Measurements from ENCODE around the gene FOXO6.

GRCh38 chr1:41367288-41367642 lies 6.0 kb downstream of the FOXO6 start:
- TF ChIP-seq, protein P1, sequence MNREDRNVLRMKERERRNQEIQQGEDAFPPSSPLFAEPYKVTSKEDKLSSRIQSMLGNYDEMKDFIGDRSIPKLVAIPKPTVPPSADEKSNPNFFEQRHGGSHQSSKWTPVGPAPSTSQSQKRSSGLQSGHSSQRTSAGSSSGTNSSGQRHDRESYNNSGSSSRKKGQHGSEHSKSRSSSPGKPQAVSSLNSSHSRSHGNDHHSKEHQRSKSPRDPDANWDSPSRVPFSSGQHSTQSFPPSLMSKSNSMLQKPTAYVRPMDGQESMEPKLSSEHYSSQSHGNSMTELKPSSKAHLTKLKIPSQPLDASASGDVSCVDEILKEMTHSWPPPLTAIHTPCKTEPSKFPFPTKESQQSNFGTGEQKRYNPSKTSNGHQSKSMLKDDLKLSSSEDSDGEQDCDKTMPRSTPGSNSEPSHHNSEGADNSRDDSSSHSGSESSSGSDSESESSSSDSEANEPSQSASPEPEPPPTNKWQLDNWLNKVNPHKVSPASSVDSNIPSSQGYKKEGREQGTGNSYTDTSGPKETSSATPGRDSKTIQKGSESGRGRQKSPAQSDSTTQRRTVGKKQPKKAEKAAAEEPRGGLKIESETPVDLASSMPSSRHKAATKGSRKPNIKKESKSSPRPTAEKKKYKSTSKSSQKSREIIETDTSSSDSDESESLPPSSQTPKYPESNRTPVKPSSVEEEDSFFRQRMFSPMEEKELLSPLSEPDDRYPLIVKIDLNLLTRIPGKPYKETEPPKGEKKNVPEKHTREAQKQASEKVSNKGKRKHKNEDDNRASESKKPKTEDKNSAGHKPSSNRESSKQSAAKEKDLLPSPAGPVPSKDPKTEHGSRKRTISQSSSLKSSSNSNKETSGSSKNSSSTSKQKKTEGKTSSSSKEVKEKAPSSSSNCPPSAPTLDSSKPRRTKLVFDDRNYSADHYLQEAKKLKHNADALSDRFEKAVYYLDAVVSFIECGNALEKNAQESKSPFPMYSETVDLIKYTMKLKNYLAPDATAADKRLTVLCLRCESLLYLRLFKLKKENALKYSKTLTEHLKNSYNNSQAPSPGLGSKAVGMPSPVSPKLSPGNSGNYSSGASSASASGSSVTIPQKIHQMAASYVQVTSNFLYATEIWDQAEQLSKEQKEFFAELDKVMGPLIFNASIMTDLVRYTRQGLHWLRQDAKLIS (CRISPR knock-in tag; IDR thresholded peaks at IDR 0.05): no peak
- no peak for TF ChIP-seq ATAD3A (CRISPR knock-in tag; IDR thresholded peaks at IDR 0.05)
- no peak for TF ChIP-seq TAF1 (CRISPR knock-in tag; IDR thresholded peaks at IDR 0.05)
- no peak for TF ChIP-seq ZNF225 (CRISPR knock-in tag; IDR thresholded peaks at IDR 0.05)

Measured in HepG2 (cell line).